Right lobe of liver (tissue), 6 donors: ENCODE measurements around the gene SIGLEC5. TPM values are rescaled to one million over a fixed set of nuclear protein-coding genes. Genes with fewer than 3 reads are reported as not detected.
"Not testable (repeated sequence)": the region's sequence is repeated elsewhere in the genome, so short reads cannot be mapped to it uniquely, and the experiment has no call there.

Experiments
- ATAC-seq, 4 donors: fragments of 200-7000 bp; cut with Tn5 transposase; one replicate each; pipeline ENCODE4 v1.9.1; 2020; ENCODE audit warnings: mild to moderate bottlenecking in 4 of 4, moderate library complexity in 4 of 4
- DNase-seq, 3 donors: peaks; one replicate each; pipeline ENCODE4 v3.0.0-alpha.2; 2020
- H3K27ac ChIP-seq, 3 donors: fragments of 200-600 bp; one replicate each; pipeline ENCODE4 v1.8.0; 2022
- H3K27me3 ChIP-seq, 2 donors: fragments of 200-600 bp; one replicate each; pipeline ENCODE4 v1.8.0; 2022
- H3K36me3 ChIP-seq, 4 donors: fragments of 200-600 bp; sonication (generic) in 1 of 4; one replicate each; pipeline versions ENCODE4 v1.5.1 to v1.8.0; 2017 to 2022; ENCODE audit warnings: control low read depth in 1 of 4
- H3K4me1 ChIP-seq, 4 donors: fragments of 200-600 bp; sonication (generic) in 1 of 4; one replicate each; pipeline versions ENCODE4 v1.5.1 to v1.8.0; 2017 to 2022; ENCODE audit warnings: control low read depth in 1 of 4
- H3K4me3 ChIP-seq, 3 donors: fragments of 200-600 bp; one replicate each; pipeline ENCODE4 v1.8.0; 2022
- H3K9me3 ChIP-seq, 4 donors: fragments of 200-600 bp; sonication (generic) in 1 of 4; one replicate each; pipeline versions ENCODE4 v1.5.1 to v1.8.0; 2017 to 2022; ENCODE audit warnings: control low read depth in 1 of 4
- CTCF ChIP-seq, 4 donors: fragments of 200-600 bp in 3 of 4; fragments of 450-650 bp in 1 of 4; IDR thresholded peaks; one replicate each; pipeline versions ENCODE4 v1.5.1 to v1.8.0; 2016 to 2022; ENCODE audit warnings: antibody characterized with exemption in 4 of 4, mild to moderate bottlenecking in 2 of 4
- POLR2A ChIP-seq: fragments of 450-650 bp; IDR thresholded peaks from one replicate; pipeline ENCODE4 v1.6.1; 2017; ENCODE audit warnings: antibody characterized with exemption, mild to moderate bottlenecking
- WGBS: methylation state at CpG from one replicate; pipeline ENCODE4 v1.1.6; 2018; ENCODE audit warnings: low coverage, low lambda C conversion rate; ENCODE audit not compliant: insufficient coverage; ENCODE audit errors: missing lambda C conversion rate; 5-methylcytosine and 5-hydroxymethylcytosine counted together
- intact Hi-C, 2 donors: fragments of 100-400 bp; cut with DNase I; formaldehyde crosslinking; loops; one replicate each; pipeline versions ENCODE4 v1.11.2 to v1.14.1; 2022
- total RNA-seq, 6 experiments: library from RNA; depleted of rRNA in 2 of 6; stranded (reverse); fragments of >200 nt in 2 of 6; fragmentation: NEBNext Ultra II Directional in 3 of 6; extraction: Animal tissue kit (Norgen Biotek cat#: 25700) in 3 of 6; gene quantifications; one replicate each; pipeline versions ENCODE4 v1.1.0 to v1.2.4, GENCODE V29; 2016 to 2023
- donor health status: DM: no; HTN: yes; CAD: no.
- donor health status: DM: no; HTN: no; CAD: no.
- donor health status: DM: no; HTN: no; CAD: no.
- donor health status: DM: no; HTN: yes; CAD: no.
- donor health status: DM: no; HTN: yes; CAD: no.

The SIGLEC5 gene
- total RNA-seq, 6 experiments from 2014 or later = 0.89 to 1.1 (median 0.92) TPM; not detected in 3

- Histone ChIP-seq H3K4me1 (peaks cover 0 to 3% (median 0%) of the 10 kb centered on the region in 4 donors), H3K27ac (no peak overlapping the region), H3K9me3 (no peaks in the 10 kb centered on the region), H3K36me3 (no peaks in the 10 kb centered on the region), H3K4me3 (no peak overlapping the region), H3K27me3 (no peaks in the 10 kb centered on the region)
- intact Hi-C loops = loop anchor here in 1 of 2 donors (10.0 kb wide), 1 partner anchor 167 kb away; no protein-coding TSS in a partner anchor
- TF ChIP-seq CTCF (IDR thresholded peaks at IDR 0.05) (no peak), POLR2A (no peak)
- 25% methylated on average over 4 of the region's 4 CpGs for WGBS
- DNase-seq (no peak), ATAC-seq (peak in 3 of 4 donors; percentile 34 to 59 (median 44))
Measured at GRCh38 chr19:51652266-51652665, 22.1 kb upstream of the SIGLEC5 start.

GRCh38 chr19:51651216-51651846, 21.1 kb upstream of the SIGLEC5 start:
- no peaks in the 10 kb centered on the region for H3K9me3 ChIP-seq
- ATAC-seq = peak; percentile 52 to 75 (median 63)
- DNase-seq = no peak
- H3K4me3 ChIP-seq = no peak overlapping the region
- 47% methylated on average over 3 of the region's 7 CpGs for WGBS
- no peak overlapping the region for H3K27ac ChIP-seq
- H3K36me3 ChIP-seq = no peaks in the 10 kb centered on the region
- TF ChIP-seq CTCF (IDR thresholded peaks at IDR 0.05) = no peak
- no peak for TF ChIP-seq POLR2A
- intact Hi-C loops = loop anchor here in 1 of 2 donors (10.0 kb wide), 1 partner anchor 167 kb away; no protein-coding TSS in a partner anchor
- H3K4me1 ChIP-seq = no peaks in the 10 kb centered on the region
- no peaks in the 10 kb centered on the region for H3K27me3 ChIP-seq

- H3K9me3 ChIP-seq = no peaks in the 10 kb centered on the region
- H3K27ac ChIP-seq = no peak overlapping the region
- no peak overlapping the region for H3K4me3 ChIP-seq
- intact Hi-C loops = no loop called here
- 88% methylated on average over 2 of the region's 6 CpGs for WGBS
- H3K27me3 ChIP-seq = no peaks in the 10 kb centered on the region
- H3K36me3 ChIP-seq = no peaks in the 10 kb centered on the region
- no peak for DNase-seq
- TF ChIP-seq CTCF (IDR thresholded peaks at IDR 0.05) (no peak), POLR2A (no peak)
- no peak for ATAC-seq
- no peaks in the 10 kb centered on the region for H3K4me1 ChIP-seq
Measured at GRCh38 chr19:51647318-51647717, 17.1 kb upstream of the SIGLEC5 start.

GRCh38 chr19:51646730-51647129, 16.5 kb upstream of the SIGLEC5 start, which contains the start of gene SIGLEC14:
SIGLEC14 (minus strand) TSS chr19:51646825; CDS start chr19:51646759, 66 bp downstream.
- intact Hi-C loops, H3K36me3 ChIP-seq, H3K27me3 ChIP-seq, H3K9me3 ChIP-seq, H3K4me3 ChIP-seq, H3K4me1 ChIP-seq, DNase-seq, H3K27ac ChIP-seq: not testable (repeated sequence)
- 33% methylated on average over 3 of the region's 10 CpGs for WGBS
- peak; percentile 57 to 63 (median 58) for ATAC-seq

- Histone ChIP-seq H3K4me1 (no peaks in the 10 kb centered on the region), H3K27ac (no peak overlapping the region), H3K36me3 (no peaks in the 10 kb centered on the region), H3K27me3 (no peaks in the 10 kb centered on the region), H3K4me3 (peak overlapping the region in 1 of 3 donors; percentile 29), H3K9me3 (no peaks in the 10 kb centered on the region)
- intact Hi-C loops = no loop called here
- WGBS = no CpG with 5 or more reads among the region's 11 CpGs
- no peak for TF ChIP-seq POLR2A
- TF ChIP-seq CTCF (IDR thresholded peaks at IDR 0.05) = no peak
- ATAC-seq (peak; percentile 17 to 56 (median 31)), DNase-seq (no peak)
Measured at GRCh38 chr19:51644636-51645271, 14.6 kb upstream of the SIGLEC5 start.
